ENCODE results near the gene NELFA.

DNA sequence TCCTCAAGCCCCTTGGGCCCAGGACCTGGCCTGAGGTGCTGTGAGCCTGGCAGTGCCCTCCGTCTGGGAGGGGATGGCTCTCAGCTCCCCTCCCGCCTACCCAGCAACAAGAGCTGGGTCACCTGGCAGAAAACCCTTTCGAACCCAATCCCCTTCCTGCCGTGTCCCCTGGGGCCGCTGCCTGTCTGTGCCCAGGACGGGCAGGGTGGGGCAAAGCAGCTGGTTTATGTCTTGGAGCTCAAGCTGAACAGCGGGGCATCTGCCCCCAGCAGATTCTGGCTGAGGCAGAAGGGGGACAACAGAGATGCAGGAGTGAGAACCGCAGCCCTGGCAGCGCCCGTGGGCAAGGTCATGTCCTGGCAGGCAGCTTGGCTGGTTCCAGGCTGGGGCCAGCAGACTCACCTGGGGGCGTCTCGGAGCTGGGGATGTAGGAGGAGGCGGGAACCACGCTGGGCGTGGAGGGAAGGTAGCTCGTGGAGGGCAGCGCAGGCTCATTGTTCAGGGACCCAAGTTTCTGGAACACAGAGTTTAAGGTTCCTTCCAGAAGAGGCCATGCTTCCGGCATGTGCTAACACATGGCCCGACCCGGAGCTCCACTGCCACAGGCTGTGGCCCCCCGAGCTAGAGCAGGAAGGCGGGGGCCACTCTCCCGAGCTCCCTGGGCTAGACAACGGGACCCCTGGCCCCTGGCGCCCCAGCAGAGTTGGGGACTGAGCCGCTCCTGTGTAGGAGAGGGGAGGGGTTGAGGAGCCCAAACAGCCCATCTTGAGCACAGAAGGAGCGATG is 24.2 kb downstream of the NELFA start:
- TF ChIP-seq, protein P1, sequence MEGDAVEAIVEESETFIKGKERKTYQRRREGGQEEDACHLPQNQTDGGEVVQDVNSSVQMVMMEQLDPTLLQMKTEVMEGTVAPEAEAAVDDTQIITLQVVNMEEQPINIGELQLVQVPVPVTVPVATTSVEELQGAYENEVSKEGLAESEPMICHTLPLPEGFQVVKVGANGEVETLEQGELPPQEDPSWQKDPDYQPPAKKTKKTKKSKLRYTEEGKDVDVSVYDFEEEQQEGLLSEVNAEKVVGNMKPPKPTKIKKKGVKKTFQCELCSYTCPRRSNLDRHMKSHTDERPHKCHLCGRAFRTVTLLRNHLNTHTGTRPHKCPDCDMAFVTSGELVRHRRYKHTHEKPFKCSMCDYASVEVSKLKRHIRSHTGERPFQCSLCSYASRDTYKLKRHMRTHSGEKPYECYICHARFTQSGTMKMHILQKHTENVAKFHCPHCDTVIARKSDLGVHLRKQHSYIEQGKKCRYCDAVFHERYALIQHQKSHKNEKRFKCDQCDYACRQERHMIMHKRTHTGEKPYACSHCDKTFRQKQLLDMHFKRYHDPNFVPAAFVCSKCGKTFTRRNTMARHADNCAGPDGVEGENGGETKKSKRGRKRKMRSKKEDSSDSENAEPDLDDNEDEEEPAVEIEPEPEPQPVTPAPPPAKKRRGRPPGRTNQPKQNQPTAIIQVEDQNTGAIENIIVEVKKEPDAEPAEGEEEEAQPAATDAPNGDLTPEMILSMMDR (IDR thresholded peaks at IDR 0.05): no peak
- TF ChIP-seq POLR2AphosphoS5 (IDR thresholded peaks at IDR 0.05): no peak
- TF ChIP-seq EP300 (IDR thresholded peaks at IDR 0.05; ENCODE audit: low read depth): no peak

All from transverse colon (tissue), 4 donors.